ENCODE data around the gene DPP6. TPM values are rescaled to one million over a fixed set of nuclear protein-coding genes. Genes with fewer than 3 reads are reported as not detected.

Gene DPP6
- total RNA-seq, 4 donors from 2014 or later, result 1.8 to 33.7 (median 6.4) TPM

DNA sequence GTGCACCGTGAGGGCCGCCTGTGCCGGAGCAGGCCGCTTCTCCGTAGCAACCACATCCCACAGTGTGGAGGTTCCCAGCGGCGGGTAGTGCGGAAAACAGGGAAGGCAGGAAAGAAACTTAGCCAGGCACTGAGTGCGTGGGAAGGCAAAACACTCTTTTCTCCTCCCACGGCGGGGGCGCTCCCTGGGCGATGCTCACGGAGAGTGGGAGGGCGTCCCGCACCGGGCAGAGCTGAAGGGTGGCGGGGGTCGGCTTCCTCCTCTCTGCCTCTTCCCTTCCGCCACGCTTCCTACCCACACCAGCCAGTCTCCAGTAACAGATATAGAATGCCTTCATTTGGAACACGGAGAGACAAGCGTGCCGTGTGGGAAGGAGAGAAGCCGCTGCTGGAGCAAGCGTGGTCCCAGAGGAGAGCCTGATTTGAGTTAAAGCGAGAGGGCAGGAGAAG is 698.2 kb downstream of the DPP6 start:
- no peaks in the 10 kb centered on the region for H3K27me3 ChIP-seq
- H3K4me1 ChIP-seq, result no peaks in the 10 kb centered on the region
- no peak overlapping the region for H3K4me3 ChIP-seq
- H3K27ac ChIP-seq, result no peak overlapping the region
- WGBS, 2 donors (ENCODE audit: low coverage in 1 of 2), result 96% methylated on average over 17 to 27 of the region's 27 CpGs
- H3K9me3 ChIP-seq, result no peaks in the 10 kb centered on the region
- no peak for DNase-seq
- H3K36me3 ChIP-seq, result no peaks in the 10 kb centered on the region
- TF ChIP-seq POLR2AphosphoS5 (IDR thresholded peaks at IDR 0.05) (no peak), EP300 (IDR thresholded peaks at IDR 0.05; ENCODE audit: low read depth) (no peak), POLR2A (IDR thresholded peaks at IDR 0.05) (no peak)
- TF ChIP-seq, protein P1, sequence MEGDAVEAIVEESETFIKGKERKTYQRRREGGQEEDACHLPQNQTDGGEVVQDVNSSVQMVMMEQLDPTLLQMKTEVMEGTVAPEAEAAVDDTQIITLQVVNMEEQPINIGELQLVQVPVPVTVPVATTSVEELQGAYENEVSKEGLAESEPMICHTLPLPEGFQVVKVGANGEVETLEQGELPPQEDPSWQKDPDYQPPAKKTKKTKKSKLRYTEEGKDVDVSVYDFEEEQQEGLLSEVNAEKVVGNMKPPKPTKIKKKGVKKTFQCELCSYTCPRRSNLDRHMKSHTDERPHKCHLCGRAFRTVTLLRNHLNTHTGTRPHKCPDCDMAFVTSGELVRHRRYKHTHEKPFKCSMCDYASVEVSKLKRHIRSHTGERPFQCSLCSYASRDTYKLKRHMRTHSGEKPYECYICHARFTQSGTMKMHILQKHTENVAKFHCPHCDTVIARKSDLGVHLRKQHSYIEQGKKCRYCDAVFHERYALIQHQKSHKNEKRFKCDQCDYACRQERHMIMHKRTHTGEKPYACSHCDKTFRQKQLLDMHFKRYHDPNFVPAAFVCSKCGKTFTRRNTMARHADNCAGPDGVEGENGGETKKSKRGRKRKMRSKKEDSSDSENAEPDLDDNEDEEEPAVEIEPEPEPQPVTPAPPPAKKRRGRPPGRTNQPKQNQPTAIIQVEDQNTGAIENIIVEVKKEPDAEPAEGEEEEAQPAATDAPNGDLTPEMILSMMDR (IDR thresholded peaks at IDR 0.05), result no peak
- in situ Hi-C loops (cut with MboI; ENCODE audit: low pct_ligation_motif_present in 1 of 4, low pct_unique_long_range_greater_than_20kb in 1 of 4, low sequenced_read_pairs in 3 of 4) (no loop called here), intact Hi-C loops (cut with DNase I; ENCODE audit: low total_unique reads) (no loop called here)

DNA sequence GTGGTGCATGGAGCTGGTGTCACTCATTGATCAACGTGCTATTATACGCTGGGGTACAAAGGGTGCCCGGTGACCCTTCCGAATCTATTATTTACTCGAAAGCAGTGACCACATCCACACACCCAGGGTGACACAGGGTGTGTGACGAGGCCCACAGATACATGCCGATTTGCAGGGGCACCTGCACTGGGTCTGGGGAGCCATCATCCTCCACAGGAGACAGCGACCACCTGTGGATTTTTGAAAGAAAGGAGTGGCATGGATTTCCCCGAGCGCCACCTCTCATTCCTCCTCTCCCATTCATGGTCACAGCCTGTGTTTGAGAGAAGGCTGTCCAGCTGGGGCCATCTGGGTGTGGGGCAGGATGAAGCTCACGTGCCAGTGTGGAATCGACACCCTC is 701.0 kb downstream of the DPP6 start:
- WGBS, 2 donors (ENCODE audit: low coverage in 1 of 2), result 93 to 100% methylated on average over 1 to 12 of the region's 12 CpGs
- in situ Hi-C loops (cut with MboI; ENCODE audit: low pct_ligation_motif_present in 1 of 4, low pct_unique_long_range_greater_than_20kb in 1 of 4, low sequenced_read_pairs in 3 of 4), result no loop called here

DNA sequence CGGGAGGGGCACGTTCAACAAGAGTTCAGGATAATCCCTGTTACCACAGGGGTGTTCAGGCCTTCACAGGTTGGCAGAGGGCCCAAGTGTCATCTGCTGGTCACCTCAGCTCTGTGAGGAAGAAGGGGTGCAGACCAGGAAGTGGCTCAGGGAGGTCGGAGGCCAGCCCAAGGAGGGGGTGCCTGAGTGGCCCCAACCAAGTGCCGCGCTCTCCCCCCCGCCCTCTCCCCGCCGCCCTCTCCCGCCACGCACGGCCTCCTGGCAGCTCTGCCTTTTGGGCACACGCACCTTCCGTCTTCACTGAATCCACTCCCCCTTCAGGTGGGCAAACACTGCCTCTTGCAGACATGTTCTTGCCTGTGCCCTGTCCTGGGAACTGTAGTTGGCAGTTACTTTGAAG is 705.6 kb downstream of the DPP6 start:
- TF ChIP-seq EP300 (IDR thresholded peaks at IDR 0.05; ENCODE audit: low read depth) (no peak), POLR2A (IDR thresholded peaks at IDR 0.05) (no peak), POLR2AphosphoS5 (IDR thresholded peaks at IDR 0.05) (no peak)
- TF ChIP-seq, protein P1 (IDR thresholded peaks at IDR 0.05), result no peak
- no peak for DNase-seq
- in situ Hi-C loops (cut with MboI; ENCODE audit: low pct_ligation_motif_present in 1 of 4, low pct_unique_long_range_greater_than_20kb in 1 of 4, low sequenced_read_pairs in 3 of 4), result no loop called here

More for the DNA sequence above, 701.0 kb downstream of the DPP6 start:
- no peak for DNase-seq
- Histone ChIP-seq H3K4me1 (no peaks in the 10 kb centered on the region), H3K27ac (no peak overlapping the region), H3K36me3 (no peaks in the 10 kb centered on the region), H3K9me3 (no peaks in the 10 kb centered on the region), H3K27me3 (no peaks in the 10 kb centered on the region), H3K4me3 (no peak overlapping the region)
- intact Hi-C loops (cut with DNase I; ENCODE audit: low total_unique reads), result no loop called here
- TF ChIP-seq, protein P1 (IDR thresholded peaks at IDR 0.05), result no peak

DNA sequence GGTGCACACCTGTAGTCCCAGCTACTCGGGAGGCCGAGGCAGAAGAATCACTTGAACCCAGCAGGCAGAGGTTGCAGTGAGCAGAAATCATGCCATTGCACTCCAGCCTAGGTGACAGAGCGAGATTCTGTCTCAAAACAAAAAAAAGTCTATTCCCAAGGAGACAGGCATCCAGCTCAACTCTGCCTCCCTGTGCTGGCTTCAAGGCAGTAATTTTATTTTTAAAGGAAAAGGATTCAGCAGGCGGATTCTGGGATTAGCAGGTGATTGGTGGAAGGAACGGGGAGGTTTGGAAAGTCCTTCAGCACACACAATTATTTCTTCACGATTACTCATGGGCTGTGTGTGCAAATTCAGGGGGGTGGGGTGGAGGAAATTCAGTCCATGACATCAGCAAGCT is 707.8 kb downstream of the DPP6 start:
- intact Hi-C loops (cut with DNase I; ENCODE audit: low total_unique reads), result no loop called here
- in situ Hi-C loops (cut with MboI; ENCODE audit: low pct_ligation_motif_present in 1 of 4, low pct_unique_long_range_greater_than_20kb in 1 of 4, low sequenced_read_pairs in 3 of 4), result no loop called here
- Histone ChIP-seq H3K4me1 (no peaks in the 10 kb centered on the region), H3K36me3 (no peaks in the 10 kb centered on the region), H3K27ac (no peak overlapping the region), H3K4me3 (no peak overlapping the region), H3K9me3 (no peaks in the 10 kb centered on the region), H3K27me3 (no peaks in the 10 kb centered on the region)
- no peak for DNase-seq
- WGBS, 2 donors (ENCODE audit: low coverage in 1 of 2), result 43 to 73% methylated on average over 2 to 6 of the region's 6 CpGs
- TF ChIP-seq POLR2AphosphoS5 (IDR thresholded peaks at IDR 0.05), result no peak
- no peak for TF ChIP-seq POLR2A (IDR thresholded peaks at IDR 0.05)
- TF ChIP-seq, protein P1 (IDR thresholded peaks at IDR 0.05), result no peak
- no peak for TF ChIP-seq EP300 (IDR thresholded peaks at IDR 0.05; ENCODE audit: low read depth)

More for the DNA sequence above, 705.6 kb downstream of the DPP6 start:
- Histone ChIP-seq H3K4me1 (no peaks in the 10 kb centered on the region), H3K36me3 (no peaks in the 10 kb centered on the region), H3K9me3 (no peaks in the 10 kb centered on the region), H3K27ac (no peak overlapping the region), H3K4me3 (no peak overlapping the region), H3K27me3 (no peaks in the 10 kb centered on the region)
- WGBS, 2 donors (ENCODE audit: low coverage in 1 of 2), result 80 to 88% methylated on average over 2 to 13 of the region's 13 CpGs
- intact Hi-C loops (cut with DNase I; ENCODE audit: low total_unique reads), result no loop called here

Measured in transverse colon (tissue), 4 donors.